ENCODE results near the gene FGD5. TPM values are rescaled to one million over a fixed set of nuclear protein-coding genes. Genes with fewer than 3 reads are reported as not detected.

Gene FGD5
- polyA plus RNA-seq, 3 donors = 0.03 TPM; not detected in 2

- Histone ChIP-seq H3K9ac (ENCODE audit: insufficient read depth, low read length, poor library complexity, severe bottlenecking) (no peak overlapping the region), H4K20me1 (ENCODE audit: insufficient read depth, low read length) (no peaks in the 10 kb centered on the region), H3K4me2 (replicated peaks; ENCODE audit: extremely low read depth, low read length, poor library complexity, severe bottlenecking) (no peak overlapping the region), H2AFZ (ENCODE audit: insufficient read depth, low read depth, low read length, poor library complexity, severe bottlenecking) (no peak overlapping the region), H3K27me3 (ENCODE audit: control insufficient read depth in 2 of 2, insufficient read depth in 2 of 2, low read length in 2 of 2) (peaks cover 0 to 2% of the 10 kb centered on the region in 2 donors), H3K4me3 (replicated peaks in 1 of 3; ENCODE audit: low read depth in 2 of 3, low read length in 3 of 3) (no peak overlapping the region), H3K4me1 (ENCODE audit: control insufficient read depth in 1 of 2, insufficient read depth in 2 of 2, low read length in 2 of 2) (no peaks in the 10 kb centered on the region), H3K9me3 (replicated peaks in 1 of 2; ENCODE audit: control insufficient read depth in 1 of 2, insufficient read depth in 1 of 2, low read length in 2 of 2) (no peaks in the 10 kb centered on the region), H3K27ac (ENCODE audit: low read depth in 1 of 2, low read length in 2 of 2) (no peak overlapping the region), H3K79me2 (ENCODE audit: insufficient read depth, low read length) (no peaks in the 10 kb centered on the region), H3K36me3 (replicated peaks in 1 of 2; ENCODE audit: control insufficient read depth in 1 of 2, insufficient read depth in 2 of 2, low read length in 2 of 2) (no peaks in the 10 kb centered on the region)
- peaks cover 2% of the 10 kb centered on the region for H3K4me1 Mint-ChIP-seq
- 89% methylated on average over 3 of the region's 5 CpGs for WGBS (ENCODE audit: insufficient coverage)
- H3K36me3 Mint-ChIP-seq = no peaks in the 10 kb centered on the region
- H3K27ac Mint-ChIP-seq = no peak overlapping the region
- no peak for TF ChIP-seq CTCF (IDR thresholded peaks at IDR 0.05)
- DNase-seq = no peak
- H3K27me3 Mint-ChIP-seq (ENCODE audit: low read depth in 3 of 3) = peaks cover 2 to 14% (median 2%) of the 10 kb centered on the region in 3 donors
- H3K9me3 Mint-ChIP-seq = peaks cover 0 to 2% (median 0%) of the 10 kb centered on the region in 7 donors
- H3K4me3 Mint-ChIP-seq = no peak overlapping the region
- intact Hi-C loops (cut with micrococcal nuclease) = loop anchor here in 1 of 2 donors (10.0 kb wide), 1 partner anchor 131 kb away; no protein-coding TSS in a partner anchor
Measured at GRCh38 chr3:14793858-14794234, 24.9 kb upstream of the FGD5 start.

GRCh38 chr3:14794435-14794834 lies 24.3 kb upstream of the FGD5 start:
- peaks cover 0 to 2% of the 10 kb centered on the region in 2 donors for H3K27me3 ChIP-seq (ENCODE audit: control insufficient read depth in 2 of 2, insufficient read depth in 2 of 2, low read length in 2 of 2)
- H3K4me1 ChIP-seq (ENCODE audit: control insufficient read depth in 1 of 2, insufficient read depth in 2 of 2, low read length in 2 of 2) = no peaks in the 10 kb centered on the region
- intact Hi-C loops (cut with micrococcal nuclease) = loop anchor here in 1 of 2 donors (10.0 kb wide), 1 partner anchor 130 kb away; no protein-coding TSS in a partner anchor
- no peaks in the 10 kb centered on the region for H3K9me3 ChIP-seq (replicated peaks in 1 of 2; ENCODE audit: control insufficient read depth in 1 of 2, insufficient read depth in 1 of 2, low read length in 2 of 2)
- no peaks in the 10 kb centered on the region for H3K4me1 Mint-ChIP-seq
- DNase-seq = no peak
- no peak overlapping the region for H3K4me3 ChIP-seq (replicated peaks in 1 of 3; ENCODE audit: low read depth in 2 of 3, low read length in 3 of 3)
- WGBS (ENCODE audit: insufficient coverage) = 86% methylated on average over 1 of the region's 2 CpGs
- H3K27ac ChIP-seq (ENCODE audit: low read depth in 1 of 2, low read length in 2 of 2) = no peak overlapping the region
- no peaks in the 10 kb centered on the region for H3K36me3 ChIP-seq (replicated peaks in 1 of 2; ENCODE audit: control insufficient read depth in 1 of 2, insufficient read depth in 2 of 2, low read length in 2 of 2)
- no peak overlapping the region for H2AFZ ChIP-seq (ENCODE audit: insufficient read depth, low read depth, low read length, poor library complexity, severe bottlenecking)
- H3K27me3 Mint-ChIP-seq (ENCODE audit: low read depth in 3 of 3) = peaks cover 2 to 14% (median 3%) of the 10 kb centered on the region in 3 donors
- H3K79me2 ChIP-seq (ENCODE audit: insufficient read depth, low read length) = no peaks in the 10 kb centered on the region
- H3K4me2 ChIP-seq (replicated peaks; ENCODE audit: extremely low read depth, low read length, poor library complexity, severe bottlenecking) = no peak overlapping the region
- H3K27ac Mint-ChIP-seq = peak overlapping the region in 1 of 7 donors; percentile 50
- TF ChIP-seq CTCF (IDR thresholded peaks at IDR 0.05) = no peak
- H3K36me3 Mint-ChIP-seq = no peaks in the 10 kb centered on the region
- no peaks in the 10 kb centered on the region for H4K20me1 ChIP-seq (ENCODE audit: insufficient read depth, low read length)
- no peak overlapping the region for H3K4me3 Mint-ChIP-seq
- H3K9me3 Mint-ChIP-seq = peaks cover 0 to 2% (median 0%) of the 10 kb centered on the region in 7 donors
- H3K9ac ChIP-seq (ENCODE audit: insufficient read depth, low read length, poor library complexity, severe bottlenecking) = no peak overlapping the region
